K562 (cell line): ENCODE measurements around the gene MYCBP. TPM values are rescaled to one million over a fixed set of nuclear protein-coding genes. Genes with fewer than 3 reads are reported as not detected.
"Not testable (repeated sequence)": the region's sequence is repeated elsewhere in the genome, so short reads cannot be mapped to it uniquely, and the experiment has no call there.

Experiments used
- ATAC-seq: fragments of 200-7000 bp; cut with Tn5 transposase; 3 replicates; pipeline ENCODE4 v1.9.1; 2020; ENCODE audit warnings: moderate library complexity
- BruUV-seq: library from RNA; stranded (reverse); fragments of 400-500 nt; replicated peaks from 2 replicates; lab custom pipeline; 2021; lab: Mats Ljungman, UMichigan
- CTCF ChIA-PET: fragments of 300-600 bp; formaldehyde crosslinking; extraction: SDS; loops from one replicate; lab custom pipeline; 2021; ENCODE audit warnings: low intra/inter-chr PET ratio; lab: Yijun Ruan, JAX
- POLR2A ChIA-PET: fragments of 300-600, 350-650 bp; sonication (Branson Sonifier 250); formaldehyde crosslinking; extraction: SDS; loops from one replicate; lab custom pipeline; 2021; ENCODE audit warnings: antibody characterized with exemption, inconsistent platforms; lab: Yijun Ruan, JAX
- DNase-seq, 4 experiments: peaks; one replicate each; pipeline versions ENCODE4 v3.0.0 to v3.0.0-alpha.2; 2011 to 2018; ENCODE audit warnings: low spot score in 3 of 4, mixed read lengths in 3 of 4; ENCODE audit errors: extremely low read depth in 1 of 4
- FAIRE-seq: peaks from 2 replicates; lab custom pipeline; 2011; peaks lifted over from hg19 to GRCh38; lab: Jason Lieb, UNC
- H2AFZ ChIP-seq: 2 replicates; pipeline ENCODE4 v1.6.0; 2011; ENCODE audit warnings: low read depth, low read length, control low read depth, inconsistent platforms
- H3K27ac ChIP-seq: fragments of 200-600 bp; 3 replicates; pipeline ENCODE4 v1.8.0; 2011; ENCODE audit warnings: low read depth, mild to moderate bottlenecking, control low read depth, inconsistent platforms, low read length, moderate library complexity, mixed read lengths; ENCODE audit errors: extremely low read depth
- H3K27me3 ChIP-seq, 2 experiments: fragments of 300-600 bp in 1 of 2; 2 replicates in 1 of 2; 3 replicates in 1 of 2; pipeline versions ENCODE4 v1.6.0 to v1.8.0; 2011; ENCODE audit warnings: inconsistent platforms in 2 of 2, low read length in 2 of 2, mild to moderate bottlenecking in 1 of 2, mixed read lengths in 1 of 2, moderate library complexity in 1 of 2; ENCODE audit not compliant: control insufficient read depth in 2 of 2, insufficient read depth in 2 of 2
- H3K36me3 ChIP-seq: fragments of 300-600 bp; 3 replicates; pipeline ENCODE4 v1.8.0; 2011; ENCODE audit warnings: mild to moderate bottlenecking, low read length, inconsistent platforms; ENCODE audit not compliant: control insufficient read depth, insufficient read depth
- H3K4me1 ChIP-seq, 2 experiments: fragments of 200-600 bp in 1 of 2; replicated peaks in 1 of 2; 2 replicates in 1 of 2; 3 replicates in 1 of 2; pipeline versions ENCODE4 v1.5.1 to v1.8.0; 2011; ENCODE audit warnings: inconsistent platforms in 2 of 2, low read length in 2 of 2, mild to moderate bottlenecking in 1 of 2, mixed read lengths in 1 of 2, moderate library complexity in 1 of 2; ENCODE audit not compliant: control insufficient read depth in 2 of 2, insufficient read depth in 2 of 2
- H3K4me2 ChIP-seq: 2 replicates; pipeline ENCODE4 v1.6.1; 2011; ENCODE audit warnings: low read length, control low read depth, inconsistent platforms, mixed read lengths; ENCODE audit not compliant: insufficient read depth
- H3K4me3 ChIP-seq: fragments of 200-600 bp; sonication (generic), shearing (Covaris generic); 2 replicates; pipeline ENCODE4 v1.5.1; 2016; ENCODE audit warnings: control low read depth, inconsistent platforms
- H3K79me2 ChIP-seq: fragments of 200-600 bp; 3 replicates; pipeline ENCODE4 v1.8.0; 2011; ENCODE audit warnings: low read length, inconsistent platforms; ENCODE audit not compliant: control insufficient read depth, insufficient read depth
- H3K9ac ChIP-seq, 2 experiments: 2 replicates each; pipeline versions ENCODE4 v1.6.0 to v1.6.1; 2011; ENCODE audit warnings: low read depth in 2 of 2, low read length in 2 of 2, control low read depth in 1 of 2, inconsistent platforms in 1 of 2, mild to moderate bottlenecking in 1 of 2, mixed read lengths in 1 of 2; ENCODE audit not compliant: insufficient read depth in 1 of 2
- H3K9me1 ChIP-seq: one replicate; pipeline ENCODE4 v1.6.0; 2011; ENCODE audit warnings: inconsistent platforms, mild to moderate bottlenecking, low read length, moderate library complexity; ENCODE audit not compliant: control insufficient read depth, insufficient read depth
- H3K9me3 ChIP-seq: replicated peaks from 2 replicates; pipeline ENCODE4 v1.5.1; 2011; ENCODE audit warnings: low read depth, low read length, inconsistent platforms; ENCODE audit not compliant: control insufficient read depth, insufficient read depth
- H4K20me1 ChIP-seq: replicated peaks from 2 replicates; pipeline ENCODE4 v1.6.1; 2011; ENCODE audit warnings: low read length, inconsistent platforms, mixed read lengths; ENCODE audit not compliant: control insufficient read depth, insufficient read depth
- FOS ChIP-seq: IDR thresholded peaks from 3 replicates; pipeline ENCODE4 v1.6.1; 2011; ENCODE audit not compliant: insufficient read length; ENCODE audit errors: extremely low read depth
- ZNF146 ChIP-seq: IDR thresholded peaks from one replicate; pipeline ENCODE4 v1.6.1; 2018; ENCODE audit warnings: missing compliant biosample characterization; ENCODE audit not compliant: unreplicated experiment
- WGBS: fragments of 100-300 bp; shearing (Covaris generic); methylation state at CpG from one replicate; pipeline ENCODE4 v1.1.6; 2016; ENCODE audit warnings: low coverage, mixed read lengths; ENCODE audit not compliant: insufficient coverage; ENCODE audit errors: missing lambda C conversion rate; 5-methylcytosine and 5-hydroxymethylcytosine counted together
- in situ Hi-C: fragments of 300-500 bp; cut with MboI; formaldehyde crosslinking; loops from 4 replicates; pipeline ENCODE4 v1.15.0; 2018; ENCODE audit warnings: inconsistent platforms, mixed read lengths
- intact Hi-C: fragments of 100-400 bp; cut with micrococcal nuclease; formaldehyde crosslinking; loops from 2 replicates; pipeline ENCODE4 v1.14.2; 2022
- polyA plus RNA-seq, 8 experiments: library from polyadenylated mRNA; depleted of rRNA in 4 of 8; stranded (reverse) in 5 of 8; unstranded in 3 of 8; fragments of >200 nt; fragmentation: Nextera tagmentation in 2 of 8; fragmentation: Illumina TruSeq in 1 of 8; extraction: Ambion mirVana in 2 of 8; extraction: Trizol in 1 of 8; gene quantifications; 2 replicates each; pipeline versions ENCODE4 v1.2.1 to v1.2.3, GENCODE V29; 2011 to 2014; ENCODE audit warnings: inconsistent platforms in 1 of 8, missing spikeins in 1 of 8
- total RNA-seq, 7 experiments: library from RNA; depleted of rRNA in 6 of 7; stranded (reverse); fragments of >200 nt in 6 of 7; fragmentation: Illumina TruSeq in 2 of 7; extraction: Trizol in 2 of 7; gene quantifications; 2 replicates each; pipeline versions ENCODE4 v1.2.1 to v1.2.3, GENCODE V29; 2011 to 2021; ENCODE audit warnings: low replicate concordance in 1 of 7

MYCBP gene
- total and polyA plus RNA-seq, 9 of the 15 experiments (the other 6 are each of a cell fraction or from before 2014, with no cell fraction given), result 32.3 to 253 (median 72.9) TPM

DNA sequence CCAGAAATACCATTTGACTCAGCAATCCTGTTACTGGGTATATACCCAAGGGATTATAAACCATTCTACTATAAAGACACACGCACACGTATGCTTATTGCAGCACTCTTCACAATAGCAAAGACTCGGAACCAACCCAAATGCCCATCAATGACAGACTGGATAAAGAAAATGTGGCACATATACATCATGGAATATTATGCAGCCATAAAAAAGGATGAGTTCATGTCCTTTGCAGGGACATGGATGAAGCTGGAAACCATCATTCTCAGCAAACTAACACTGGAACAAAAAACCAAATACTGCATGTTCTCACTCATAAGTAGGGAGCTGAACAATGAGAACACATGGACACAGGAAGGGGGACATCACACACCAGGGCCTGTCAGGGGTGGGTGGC is 28.1 kb downstream of the MYCBP start:
- H3K27ac ChIP-seq, H2AFZ ChIP-seq, CTCF ChIA-PET, FAIRE-seq, H3K4me1 ChIP-seq, H3K4me3 ChIP-seq, H4K20me1 ChIP-seq: not testable (repeated sequence)
- H3K36me3 ChIP-seq, result peaks cover 45% of the 10 kb centered on the region; the same call in 2 of the 3 replicates
- POLR2A ChIA-PET, result interaction anchor here (1.1 to 4.2 kb wide), 2 partner anchors 13 to 547 kb away, joined by 3 to 22 read pairs; partner anchors contain the start of gene RRAGC
- TF ChIP-seq ZNF146, result peak; percentile 77
- TF ChIP-seq, all 486 proteins: peak for 1; not testable (repeated sequence) for 485
- WGBS, result 93% methylated on average over 3 of the region's 3 CpGs
- DNase-seq, ATAC-seq, H3K9me3 ChIP-seq, H3K9me1 ChIP-seq, in situ Hi-C loops, BruUV-seq, H3K4me2 ChIP-seq, H3K79me2 ChIP-seq, H3K27me3 ChIP-seq, H3K9ac ChIP-seq: not testable (repeated sequence)
- intact Hi-C loops, result loop anchor here (5.0 kb wide), 1 partner anchor 247 kb away; no protein-coding TSS in a partner anchor

DNA sequence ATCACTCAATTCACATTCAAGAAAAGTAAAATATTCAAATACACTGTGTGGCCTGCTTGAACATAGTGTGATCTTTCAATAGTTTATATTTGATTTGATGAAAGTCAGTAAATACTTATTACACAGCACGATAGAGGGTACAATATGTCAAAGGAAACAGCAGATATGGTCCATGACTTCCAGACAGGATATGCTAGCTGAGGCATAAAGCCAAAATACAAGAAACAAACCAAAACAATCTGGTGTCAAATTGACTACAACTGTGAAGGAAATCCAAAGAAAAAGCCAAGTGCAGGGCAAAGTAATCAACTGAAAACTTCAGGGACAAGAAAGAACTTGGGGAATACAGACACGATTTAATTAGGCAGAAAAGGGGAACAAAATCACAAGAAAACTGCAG is 32.9 kb downstream of the MYCBP start:
- H3K4me3 ChIP-seq, result no peak overlapping the region
- intact Hi-C loops (no loop called here), in situ Hi-C loops (no loop called here)
- H3K9ac ChIP-seq, result no peak overlapping the region
- ChIA-PET CTCF (no interaction called here), POLR2A (interaction anchor here (1.2 kb wide), 1 partner anchor 15 kb away, joined by 3 read pairs; no protein-coding TSS in a partner anchor)
- no peak overlapping the region for H3K27ac ChIP-seq
- WGBS, result 26% methylated on average over 2 of the region's 2 CpGs
- no peaks in the 10 kb centered on the region for H4K20me1 ChIP-seq
- TF ChIP-seq FOS, result no peak
- H3K27me3 ChIP-seq, result no peaks in the 10 kb centered on the region
- no peak for DNase-seq
- no peak for ATAC-seq
- no peaks in the 10 kb centered on the region for H3K79me2 ChIP-seq
- no peaks in the 10 kb centered on the region for H3K9me3 ChIP-seq
- peaks cover 30% of the 10 kb centered on the region; the same call in 2 of the 3 replicates for H3K36me3 ChIP-seq
- no peak for FAIRE-seq
- H2AFZ ChIP-seq, result no peak overlapping the region
- no peak overlapping the region for H3K4me2 ChIP-seq
- no TSS peak for BruUV-seq
- H3K9me1 ChIP-seq, result no peaks in the 10 kb centered on the region
- no peaks in the 10 kb centered on the region for H3K4me1 ChIP-seq
